ENCODE results near the gene MTMR8.
"Not testable (repeated sequence)": the region's sequence is repeated elsewhere in the genome, so short reads cannot be mapped to it uniquely, and the experiment has no call there.

The MTMR8 gene

DNA sequence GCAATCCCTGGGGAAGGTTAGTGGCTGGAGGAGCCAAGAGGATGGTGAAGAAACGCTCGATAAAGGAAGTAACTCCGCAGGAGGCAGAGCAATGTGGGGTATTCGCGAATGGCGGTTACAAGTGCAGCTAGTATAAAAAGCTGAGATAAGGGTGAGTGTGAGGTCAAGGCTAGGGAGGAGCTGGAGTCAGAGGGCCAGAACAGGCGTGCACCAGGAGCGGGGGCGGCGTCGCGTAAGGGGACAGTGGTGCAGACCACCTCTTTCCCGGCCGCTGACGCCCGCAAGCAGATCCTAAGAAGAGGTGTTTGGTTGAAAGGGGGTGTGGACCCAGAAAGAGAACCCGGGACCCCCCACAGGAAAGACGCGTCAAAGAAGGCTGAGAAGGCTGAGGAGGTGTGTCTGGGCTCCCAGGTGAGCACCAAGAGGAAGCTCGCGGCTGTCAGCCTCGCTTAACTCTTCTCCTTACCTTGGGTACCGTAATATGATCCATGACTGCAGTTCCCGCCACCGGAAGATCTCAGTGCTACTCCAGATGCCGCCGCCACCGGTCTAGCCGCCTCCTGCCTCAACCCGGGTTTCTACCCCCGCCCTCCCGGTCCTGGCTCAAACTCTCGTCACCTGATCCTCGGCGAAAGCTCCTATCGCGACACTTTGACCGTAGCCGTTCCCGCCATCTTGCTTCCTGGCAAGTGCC is at the start of gene MTMR8:
TSS of gene MTMR8 (minus strand) at position 579 of the 694 bp plus-strand sequence. CDS start at position 490, 89 bp downstream.
- peak in 1 of 2 donors; percentile 2 for DNase-seq (ENCODE audit: low read depth in 2 of 2)
- H3K4me3 ChIP-seq (replicated peaks in 1 of 2; ENCODE audit: low read depth in 2 of 2, low read length in 2 of 2), result peak within 1 kb of the TSS in 1 of 2 donors; percentile 32
- TF ChIP-seq, protein P1, sequence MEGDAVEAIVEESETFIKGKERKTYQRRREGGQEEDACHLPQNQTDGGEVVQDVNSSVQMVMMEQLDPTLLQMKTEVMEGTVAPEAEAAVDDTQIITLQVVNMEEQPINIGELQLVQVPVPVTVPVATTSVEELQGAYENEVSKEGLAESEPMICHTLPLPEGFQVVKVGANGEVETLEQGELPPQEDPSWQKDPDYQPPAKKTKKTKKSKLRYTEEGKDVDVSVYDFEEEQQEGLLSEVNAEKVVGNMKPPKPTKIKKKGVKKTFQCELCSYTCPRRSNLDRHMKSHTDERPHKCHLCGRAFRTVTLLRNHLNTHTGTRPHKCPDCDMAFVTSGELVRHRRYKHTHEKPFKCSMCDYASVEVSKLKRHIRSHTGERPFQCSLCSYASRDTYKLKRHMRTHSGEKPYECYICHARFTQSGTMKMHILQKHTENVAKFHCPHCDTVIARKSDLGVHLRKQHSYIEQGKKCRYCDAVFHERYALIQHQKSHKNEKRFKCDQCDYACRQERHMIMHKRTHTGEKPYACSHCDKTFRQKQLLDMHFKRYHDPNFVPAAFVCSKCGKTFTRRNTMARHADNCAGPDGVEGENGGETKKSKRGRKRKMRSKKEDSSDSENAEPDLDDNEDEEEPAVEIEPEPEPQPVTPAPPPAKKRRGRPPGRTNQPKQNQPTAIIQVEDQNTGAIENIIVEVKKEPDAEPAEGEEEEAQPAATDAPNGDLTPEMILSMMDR (IDR thresholded peaks at IDR 0.05; ENCODE audit: low read depth, low read length), result no peak

DNA sequence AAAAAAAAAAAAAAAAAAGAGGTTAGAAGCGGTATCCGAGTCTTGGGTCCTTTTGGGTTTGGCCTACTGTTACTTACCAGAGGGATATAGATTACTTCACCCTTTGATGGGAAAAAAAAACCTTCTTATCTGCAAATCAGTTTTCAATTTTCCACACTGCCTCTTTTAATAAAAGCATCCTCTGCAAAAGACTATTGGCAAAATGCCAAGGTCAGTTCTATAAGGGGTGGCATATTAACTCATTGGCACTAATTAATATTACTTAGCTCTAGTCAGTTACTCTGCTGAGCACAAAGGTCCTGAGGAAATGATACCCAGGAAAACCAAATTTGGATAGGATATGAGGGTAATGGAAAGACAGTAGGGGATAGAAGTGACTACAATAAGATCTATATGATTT is 44.3 kb upstream of the MTMR8 start:
- H3K4me3 ChIP-seq (replicated peaks in 1 of 2; ENCODE audit: low read depth in 2 of 2, low read length in 2 of 2), result no peak overlapping the region
- DNase-seq (ENCODE audit: low read depth in 2 of 2), result no peak
- TF ChIP-seq, protein P1 (IDR thresholded peaks at IDR 0.05; ENCODE audit: low read depth, low read length), result no peak

DNA sequence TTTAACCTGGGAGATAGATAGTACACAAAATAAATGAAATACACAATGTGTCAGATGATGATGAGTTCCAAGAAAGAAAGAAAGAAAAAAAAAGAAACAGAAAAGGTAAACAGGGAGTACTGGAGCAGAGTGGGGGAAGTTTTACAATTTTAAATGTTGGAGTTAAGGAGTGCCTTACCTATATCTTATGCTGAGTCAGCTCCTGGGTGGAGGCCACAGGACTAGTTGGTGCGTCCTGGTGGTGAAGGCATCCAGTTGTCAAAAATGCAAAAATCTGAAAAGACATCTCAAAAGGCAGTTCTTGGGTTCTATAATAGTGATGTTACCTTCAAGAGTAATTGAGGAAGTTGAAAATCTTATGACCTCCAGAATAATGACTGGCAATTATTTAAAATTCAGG is 42.4 kb upstream of the MTMR8 start:
- TF ChIP-seq, protein P1 (IDR thresholded peaks at IDR 0.05; ENCODE audit: low read depth, low read length), result no peak
- H3K4me3 ChIP-seq (replicated peaks in 1 of 2; ENCODE audit: low read depth in 2 of 2, low read length in 2 of 2), result no peak overlapping the region
- DNase-seq (ENCODE audit: low read depth in 2 of 2), result no peak

DNA sequence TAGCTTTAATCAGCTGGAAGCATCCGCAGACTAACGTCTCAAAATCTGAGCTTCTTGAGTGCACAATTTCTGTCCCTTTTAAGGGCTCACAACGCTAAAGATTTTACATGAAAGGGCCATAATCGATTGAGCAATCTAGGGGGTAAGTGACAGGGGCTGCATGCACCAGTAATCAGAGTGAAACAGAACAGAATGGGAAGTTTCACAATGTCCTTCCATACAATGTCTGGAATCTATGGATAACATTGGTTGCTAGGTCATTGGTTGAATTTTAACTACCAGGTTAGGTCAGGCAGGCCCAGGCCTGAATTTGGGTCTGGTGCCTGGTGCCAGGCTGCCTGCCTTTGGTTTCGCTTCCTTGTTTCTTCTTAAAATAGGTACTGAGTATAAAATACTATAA is 42.0 kb upstream of the MTMR8 start:
- TF ChIP-seq, protein P1 (IDR thresholded peaks at IDR 0.05; ENCODE audit: low read depth, low read length), result no peak
- DNase-seq (ENCODE audit: low read depth in 2 of 2), result no peak

DNA sequence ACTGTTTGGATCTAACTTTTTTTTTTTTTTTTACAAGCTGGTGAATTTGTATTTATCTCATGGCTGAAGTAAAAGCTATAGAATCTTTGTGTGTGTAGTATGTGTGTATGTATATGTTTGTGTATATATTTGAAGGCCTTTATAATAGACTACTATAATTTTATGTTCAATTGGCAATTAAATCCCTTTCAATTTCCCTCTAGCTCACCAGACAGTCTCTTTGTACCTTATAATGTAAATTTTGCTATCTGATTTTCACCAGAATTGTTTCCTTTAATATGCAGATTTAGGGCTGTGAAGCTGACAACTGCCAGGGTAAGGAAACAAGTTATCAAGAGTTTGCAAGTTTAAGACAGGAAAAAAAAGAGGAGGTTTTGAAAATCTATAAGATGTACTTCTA is 33.1 kb upstream of the MTMR8 start:
- TF ChIP-seq, protein P1 (IDR thresholded peaks at IDR 0.05; ENCODE audit: low read depth, low read length), result no peak
- no peak for DNase-seq (ENCODE audit: low read depth in 2 of 2)

More for the DNA sequence above, 42.0 kb upstream of the MTMR8 start:
- no peak overlapping the region for H3K4me3 ChIP-seq (replicated peaks in 1 of 2; ENCODE audit: low read depth in 2 of 2, low read length in 2 of 2)

DNA sequence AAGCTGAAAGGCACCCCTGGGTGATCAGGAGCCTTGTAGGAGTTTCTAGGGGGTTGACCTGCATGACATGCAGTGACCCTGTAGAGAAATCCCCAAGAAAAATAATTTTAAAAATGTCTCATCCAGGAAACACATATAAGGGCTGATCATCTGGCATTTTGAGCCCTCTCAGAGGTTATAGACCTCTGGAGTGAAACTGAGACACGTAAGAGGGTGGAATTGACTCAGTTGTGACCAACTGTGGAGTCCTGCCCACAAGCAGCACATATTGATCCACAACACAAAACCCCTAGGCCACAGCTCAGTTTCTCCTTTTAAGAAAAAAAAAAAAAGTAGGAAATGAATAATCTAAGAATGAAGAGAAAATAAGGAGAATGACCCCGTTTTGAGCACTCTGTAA is 32.5 kb upstream of the MTMR8 start:
- no peak overlapping the region for H3K4me3 ChIP-seq (replicated peaks in 1 of 2; ENCODE audit: low read depth in 2 of 2, low read length in 2 of 2)
- no peak for DNase-seq (ENCODE audit: low read depth in 2 of 2)
- TF ChIP-seq, protein P1 (IDR thresholded peaks at IDR 0.05; ENCODE audit: low read depth, low read length), result no peak

More for the DNA sequence above, 33.1 kb upstream of the MTMR8 start:
- no peak overlapping the region for H3K4me3 ChIP-seq (replicated peaks in 1 of 2; ENCODE audit: low read depth in 2 of 2, low read length in 2 of 2)

DNA sequence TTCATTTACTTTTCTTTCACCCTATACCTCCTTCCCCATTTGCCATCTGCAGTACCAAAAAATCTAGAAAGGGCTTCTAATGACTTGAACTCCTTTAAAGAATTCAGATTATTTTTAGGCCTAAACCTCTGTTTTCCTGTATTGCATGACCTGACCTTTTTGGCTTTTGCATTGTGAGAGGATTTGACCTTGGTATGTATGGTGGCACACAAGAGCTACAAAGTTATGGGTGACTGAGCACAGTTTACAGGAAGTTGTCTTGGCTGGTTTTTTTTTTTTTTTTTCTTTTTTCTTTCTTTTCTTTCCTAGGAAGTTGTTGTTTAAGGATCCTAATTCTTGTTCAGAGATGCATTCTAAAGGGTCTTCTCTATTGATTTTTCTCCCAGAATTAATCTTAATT is 32.0 kb upstream of the MTMR8 start:
- TF ChIP-seq, protein P1 (IDR thresholded peaks at IDR 0.05; ENCODE audit: low read depth, low read length), result no peak
- no peak for DNase-seq (ENCODE audit: low read depth in 2 of 2)
- H3K4me3 ChIP-seq (replicated peaks in 1 of 2; ENCODE audit: low read depth in 2 of 2, low read length in 2 of 2), result no peak overlapping the region

DNA sequence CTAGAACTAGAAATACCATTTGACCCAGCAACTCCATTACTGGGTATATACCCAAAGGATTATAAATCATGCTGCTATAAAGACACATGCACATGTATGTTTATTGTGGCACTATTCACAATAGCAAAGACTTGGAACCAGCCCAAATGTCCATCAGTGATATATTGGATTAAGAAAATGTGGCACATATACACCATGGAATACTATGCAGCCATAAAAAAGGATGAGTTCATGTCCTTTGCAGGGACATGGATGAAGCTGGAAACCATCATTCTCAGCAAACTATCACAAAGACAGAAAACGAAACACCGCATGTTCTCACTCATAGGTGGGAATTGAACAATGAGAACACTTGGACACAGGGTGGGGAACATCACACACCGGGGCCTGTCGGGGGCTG is 14.5 kb upstream of the MTMR8 start:
- H3K4me3 ChIP-seq (replicated peaks in 1 of 2; ENCODE audit: low read depth in 2 of 2, low read length in 2 of 2); DNase-seq (ENCODE audit: low read depth in 2 of 2): not testable (repeated sequence)

All from cardiac fibroblast (primary cell).